GM12874 (cell line): ENCODE data around the gene MPPED1.

Source experiments
- TF ChIP-seq, protein P1 (sequence below): IDR thresholded peaks from 2 replicates; pipeline ENCODE4 v1.5.1; 2011; ENCODE audit warnings: low read depth, mild to moderate bottlenecking, control low read depth, low read length, moderate library complexity; ENCODE audit not compliant: insufficient read depth

The MPPED1 gene

DNA sequence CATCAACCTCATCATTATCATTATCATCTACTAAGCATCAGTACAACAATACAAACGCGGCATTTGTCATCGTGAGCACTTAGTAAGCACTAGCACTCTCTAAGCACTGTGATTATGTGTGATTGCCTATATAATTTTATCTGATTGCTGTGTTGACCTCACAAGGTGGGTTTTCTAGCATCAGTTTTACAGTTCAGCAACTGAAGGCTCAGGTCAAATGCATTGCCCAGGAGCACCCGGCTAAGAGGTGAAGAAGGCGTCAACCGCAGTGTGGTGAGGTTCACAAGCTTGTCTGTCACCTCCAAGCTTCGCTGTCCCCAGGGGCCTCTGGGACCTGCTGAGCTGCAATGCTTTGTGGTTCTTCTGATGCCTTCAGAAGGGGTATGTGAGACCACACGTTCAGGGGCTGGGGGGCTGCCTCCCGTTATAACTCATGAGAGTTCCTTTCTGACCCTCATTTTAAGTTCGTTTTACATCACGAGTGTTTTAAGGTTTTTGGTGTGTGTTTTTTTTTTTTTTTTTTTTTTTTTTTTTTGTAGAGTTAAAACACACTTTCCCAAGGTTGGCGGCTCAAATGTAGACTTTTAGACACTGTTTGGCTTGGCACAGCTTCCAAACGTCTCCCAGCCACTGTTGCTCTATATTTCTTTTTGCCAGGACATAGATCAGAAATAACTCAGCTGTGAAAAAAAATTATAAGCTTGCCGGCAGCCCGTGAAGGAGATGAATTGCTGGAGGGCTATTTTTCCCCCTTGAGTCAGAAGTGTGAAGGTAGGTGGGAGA lies 34.9 kb upstream of the MPPED1 start:
- TF ChIP-seq, protein P1, sequence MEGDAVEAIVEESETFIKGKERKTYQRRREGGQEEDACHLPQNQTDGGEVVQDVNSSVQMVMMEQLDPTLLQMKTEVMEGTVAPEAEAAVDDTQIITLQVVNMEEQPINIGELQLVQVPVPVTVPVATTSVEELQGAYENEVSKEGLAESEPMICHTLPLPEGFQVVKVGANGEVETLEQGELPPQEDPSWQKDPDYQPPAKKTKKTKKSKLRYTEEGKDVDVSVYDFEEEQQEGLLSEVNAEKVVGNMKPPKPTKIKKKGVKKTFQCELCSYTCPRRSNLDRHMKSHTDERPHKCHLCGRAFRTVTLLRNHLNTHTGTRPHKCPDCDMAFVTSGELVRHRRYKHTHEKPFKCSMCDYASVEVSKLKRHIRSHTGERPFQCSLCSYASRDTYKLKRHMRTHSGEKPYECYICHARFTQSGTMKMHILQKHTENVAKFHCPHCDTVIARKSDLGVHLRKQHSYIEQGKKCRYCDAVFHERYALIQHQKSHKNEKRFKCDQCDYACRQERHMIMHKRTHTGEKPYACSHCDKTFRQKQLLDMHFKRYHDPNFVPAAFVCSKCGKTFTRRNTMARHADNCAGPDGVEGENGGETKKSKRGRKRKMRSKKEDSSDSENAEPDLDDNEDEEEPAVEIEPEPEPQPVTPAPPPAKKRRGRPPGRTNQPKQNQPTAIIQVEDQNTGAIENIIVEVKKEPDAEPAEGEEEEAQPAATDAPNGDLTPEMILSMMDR: no peak

DNA sequence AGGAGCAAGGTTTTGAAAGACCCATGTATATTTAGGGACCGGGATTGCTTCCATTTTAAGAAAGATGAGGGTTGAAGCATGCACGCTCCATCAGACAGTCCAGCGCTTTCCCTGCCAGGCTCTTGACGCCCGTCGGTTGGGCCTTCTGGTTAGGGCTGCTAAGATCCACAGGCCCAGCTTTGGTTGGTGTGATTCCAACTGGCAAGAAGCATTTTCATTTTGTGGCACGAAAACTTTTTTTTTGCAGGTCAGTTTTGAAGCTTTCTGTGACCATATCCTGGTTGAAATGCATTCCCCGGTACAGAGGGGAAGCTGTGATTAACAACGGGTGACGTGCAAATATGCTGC lies 34.3 kb upstream of the MPPED1 start:
- TF ChIP-seq, protein P1: no peak

DNA sequence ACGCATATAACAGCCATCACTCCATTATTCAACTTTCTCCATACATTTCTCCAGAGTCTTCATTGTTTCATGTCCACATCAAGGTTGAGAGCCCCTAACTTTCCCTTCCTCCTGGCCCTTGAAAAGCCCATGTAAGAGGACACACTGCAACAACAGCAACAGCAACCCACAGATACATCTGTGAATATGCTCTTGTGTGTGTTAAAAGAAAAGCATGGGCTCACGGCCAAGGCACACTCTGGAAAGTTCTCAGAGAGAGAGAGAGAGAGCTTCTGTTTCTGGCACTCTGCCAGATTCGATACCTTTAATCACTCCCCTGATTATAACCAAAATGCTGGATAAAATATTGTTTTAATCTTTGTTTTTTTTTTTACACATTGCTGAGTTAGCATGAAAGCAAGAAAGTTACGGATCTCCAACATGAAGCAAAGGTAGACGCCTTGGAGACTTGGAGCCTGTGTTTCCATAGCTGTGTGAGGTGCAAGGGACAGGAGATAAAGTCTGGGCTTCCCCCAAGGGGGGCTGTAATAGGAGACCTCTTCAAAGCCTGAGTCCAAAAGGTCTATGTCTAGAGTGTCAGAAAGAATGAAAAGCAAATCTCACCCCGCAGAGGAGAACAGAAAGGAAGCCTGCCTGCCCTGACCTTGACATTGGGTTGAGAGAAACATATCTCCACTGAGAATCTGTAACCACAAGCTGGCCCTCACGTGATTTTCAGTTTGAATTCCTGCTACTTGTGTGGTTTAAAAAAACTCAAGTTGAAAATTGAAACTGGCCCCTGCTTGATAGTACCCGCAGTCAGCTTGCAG lies 33.7 kb upstream of the MPPED1 start:
- TF ChIP-seq, protein P1: no peak

- TF ChIP-seq, protein P1: no peak
Measured at GRCh38 chr22:43381693-43382092, 30.1 kb upstream of the MPPED1 start.

GRCh38 chr22:43384863-43385262 lies 27.0 kb upstream of the MPPED1 start:
- TF ChIP-seq, protein P1: no peak

DNA sequence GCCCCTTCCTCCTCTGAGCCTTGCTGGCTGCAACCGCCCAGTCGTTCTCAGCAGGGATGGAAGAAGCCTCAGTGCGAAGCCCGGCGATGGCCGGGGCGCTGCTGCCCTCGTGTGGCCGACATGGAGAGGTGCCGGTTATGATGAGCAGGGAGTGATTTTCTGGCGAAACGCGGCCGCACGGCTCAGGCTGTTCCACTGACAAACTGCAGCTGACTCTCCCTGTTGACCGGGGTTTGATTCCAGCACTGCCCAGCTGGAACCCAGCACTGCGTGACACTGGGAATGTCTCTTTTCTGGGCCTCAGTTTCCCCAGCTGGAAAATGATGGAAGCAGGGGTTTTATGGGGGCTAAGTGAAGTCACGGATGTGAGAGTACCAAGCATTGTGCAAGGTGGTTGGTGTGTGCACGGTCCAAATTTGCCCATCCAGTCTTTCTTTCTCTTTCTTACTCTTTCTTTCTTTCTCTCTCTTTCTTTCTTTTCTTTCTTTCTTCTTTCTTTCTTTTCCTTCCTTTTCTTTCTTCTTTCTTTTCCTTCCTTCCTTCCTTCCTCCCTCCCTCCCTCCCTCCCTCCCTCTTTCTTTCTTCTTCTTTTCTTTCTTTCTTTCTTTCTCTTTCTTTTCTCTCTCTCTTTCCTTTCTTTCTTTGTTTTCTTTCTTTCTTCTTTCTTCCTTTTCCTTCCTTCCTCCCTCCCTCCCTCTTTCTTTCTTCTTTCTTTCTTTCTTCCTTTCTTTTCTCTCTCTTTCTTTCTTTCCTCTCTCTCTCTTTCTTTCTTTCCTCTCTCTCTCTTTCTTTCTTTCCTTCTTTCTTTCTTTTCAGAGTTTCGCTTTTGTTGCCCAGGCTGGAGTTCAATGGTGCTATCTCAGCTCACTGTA lies 25.8 kb upstream of the MPPED1 start:
- TF ChIP-seq, protein P1: peak; percentile 93

- TF ChIP-seq, protein P1: no peak
Measured at GRCh38 chr22:43387815-43388214, 24.0 kb upstream of the MPPED1 start.
